HG03175 (cell line): ENCODE measurements around the gene TGM5.

ENCODE experiments used
- ATAC-seq: cut with Tn5 transposase; IDR thresholded peaks from one replicate; pipeline ENCODE4 v1.9.1; 2021; ENCODE audit warnings: mild to moderate bottlenecking, moderate library complexity; ENCODE audit not compliant: unreplicated experiment

The TGM5 gene

DNA sequence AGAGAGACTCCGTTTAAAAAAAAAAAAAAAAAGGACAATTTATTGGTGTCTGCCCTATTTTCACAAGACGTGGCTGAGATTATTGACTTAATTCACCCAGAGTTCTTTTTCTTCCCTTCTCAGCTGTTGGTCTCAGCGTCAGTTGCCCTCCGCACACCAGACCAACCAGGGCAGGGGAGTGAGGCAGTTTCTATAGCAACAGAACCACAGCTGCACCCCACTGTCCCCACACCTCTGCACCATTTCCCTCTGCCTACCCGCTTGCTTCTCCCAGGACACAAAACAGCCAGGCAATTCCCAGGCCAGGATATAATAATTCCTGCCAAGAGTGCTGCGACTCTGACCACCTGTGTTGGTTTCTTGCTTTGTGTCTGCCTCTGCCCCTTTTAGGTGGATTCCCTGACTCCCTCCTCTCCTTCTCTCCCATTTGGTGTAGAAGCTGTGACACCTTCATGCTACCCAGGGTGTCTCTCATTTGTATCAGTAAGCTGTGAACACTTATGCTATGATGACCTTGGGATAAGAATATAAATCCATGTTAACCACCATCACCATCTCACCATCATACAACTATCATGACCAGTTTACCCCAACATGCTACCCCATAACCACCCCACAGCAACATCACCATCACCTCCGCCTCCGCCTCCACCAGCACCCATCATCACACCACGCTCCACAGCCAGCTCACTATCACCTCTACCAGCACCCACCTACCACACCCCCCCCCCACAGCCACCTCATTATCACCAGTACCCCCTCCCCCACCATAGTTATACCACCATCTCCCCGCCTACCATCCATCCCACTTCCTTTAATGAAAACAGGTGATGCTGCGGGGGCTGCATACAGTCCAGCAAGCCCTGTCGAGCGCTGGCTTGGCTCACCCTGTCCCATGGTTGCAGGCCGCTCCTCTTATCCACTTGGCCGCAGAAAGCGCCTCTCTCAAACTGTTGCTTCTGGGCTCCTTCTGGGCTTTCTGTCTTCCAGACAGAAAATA is 46.5 kb downstream of the TGM5 start:
- no peak for ATAC-seq

DNA sequence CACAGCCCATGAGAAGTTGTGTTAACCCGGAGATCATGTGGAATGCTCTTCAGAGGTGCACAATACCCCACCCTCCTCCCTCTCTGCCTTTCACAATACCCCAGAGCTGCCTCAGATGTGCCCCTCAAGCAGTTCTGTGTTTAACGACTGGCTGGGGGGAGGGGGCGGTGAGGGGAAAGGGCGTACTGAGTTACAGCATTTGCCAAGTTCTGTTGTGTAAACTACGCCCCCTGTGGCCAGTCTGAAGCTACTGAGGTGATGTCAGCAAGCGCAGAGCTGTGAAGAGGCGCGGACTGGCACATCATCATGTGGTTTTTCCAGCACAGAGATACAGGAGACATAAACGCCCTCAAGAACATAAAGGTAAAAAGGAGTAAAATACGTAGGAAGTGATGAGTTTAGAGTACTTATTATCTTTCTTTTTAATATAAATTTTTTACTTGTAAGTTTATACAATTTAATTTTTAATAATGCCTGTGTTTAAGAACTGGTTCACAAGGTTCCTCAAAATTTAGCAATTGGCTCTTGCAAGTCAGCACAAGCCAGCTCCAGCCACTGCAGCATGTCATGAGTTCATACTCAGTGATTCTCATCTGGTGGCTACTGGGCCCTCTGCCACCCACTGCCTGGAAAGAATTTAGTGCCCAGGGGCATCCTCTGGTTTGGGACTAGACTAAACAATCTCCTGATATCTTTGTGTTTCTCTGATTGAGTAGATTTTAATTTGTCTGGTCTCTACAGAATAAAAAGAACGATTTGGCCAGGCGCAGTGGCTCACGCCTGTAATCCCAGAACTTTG is 47.6 kb downstream of the TGM5 start:
- no peak for ATAC-seq

DNA sequence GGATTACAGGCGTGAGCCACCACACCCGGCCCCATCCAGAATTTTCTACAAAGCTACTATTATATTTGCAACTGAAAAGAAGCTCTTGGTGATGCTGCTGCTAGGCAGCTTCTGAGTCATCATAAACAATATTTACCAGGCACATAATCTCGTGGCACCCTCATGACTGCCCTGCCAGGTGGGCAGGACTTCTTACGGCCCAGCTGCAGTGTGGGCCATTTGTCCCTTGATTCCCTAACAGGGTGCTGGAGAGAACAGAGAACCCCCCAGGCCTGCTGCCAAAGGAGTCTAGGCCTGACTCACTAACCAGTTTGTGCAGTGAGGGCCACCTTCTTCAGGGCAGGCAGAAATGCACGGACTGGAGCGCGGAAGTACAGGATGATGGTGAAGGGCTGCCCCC is 50.8 kb downstream of the TGM5 start:
- no peak for ATAC-seq

DNA sequence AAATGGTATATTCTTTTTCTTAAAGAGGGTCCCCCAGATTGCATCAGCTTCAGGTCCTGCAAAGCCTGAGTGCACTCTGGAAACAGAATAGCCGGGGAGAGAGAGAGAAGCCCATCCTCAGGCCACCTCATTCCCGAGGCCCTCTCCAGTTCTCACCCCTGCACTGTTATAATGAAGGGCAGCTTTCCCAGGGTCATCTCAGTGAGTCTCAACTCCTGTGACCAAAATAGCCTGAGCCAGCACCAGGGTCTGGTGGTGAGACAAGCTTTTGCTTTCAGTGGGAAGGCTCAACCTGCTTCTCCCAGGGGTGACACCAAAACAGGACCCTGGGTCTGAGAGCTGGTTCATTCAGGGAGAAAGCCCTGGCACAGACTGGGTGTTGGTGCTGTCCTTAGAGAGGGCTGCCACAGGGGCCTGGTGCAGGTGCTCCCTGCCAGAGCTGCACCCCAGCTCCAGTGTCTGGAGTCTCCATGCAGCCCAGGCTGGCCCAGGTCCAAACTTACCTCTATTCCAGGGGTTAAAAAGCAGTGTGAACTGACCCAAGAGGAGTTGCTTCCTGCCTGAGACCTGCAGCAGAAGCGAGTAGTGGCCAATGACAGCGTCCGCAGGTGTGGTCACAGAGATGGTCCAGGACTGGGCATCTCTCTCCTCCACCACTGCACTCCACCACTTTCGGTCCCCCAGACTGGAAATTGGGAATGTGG is 52.0 kb downstream of the TGM5 start:
- ATAC-seq = no peak

DNA sequence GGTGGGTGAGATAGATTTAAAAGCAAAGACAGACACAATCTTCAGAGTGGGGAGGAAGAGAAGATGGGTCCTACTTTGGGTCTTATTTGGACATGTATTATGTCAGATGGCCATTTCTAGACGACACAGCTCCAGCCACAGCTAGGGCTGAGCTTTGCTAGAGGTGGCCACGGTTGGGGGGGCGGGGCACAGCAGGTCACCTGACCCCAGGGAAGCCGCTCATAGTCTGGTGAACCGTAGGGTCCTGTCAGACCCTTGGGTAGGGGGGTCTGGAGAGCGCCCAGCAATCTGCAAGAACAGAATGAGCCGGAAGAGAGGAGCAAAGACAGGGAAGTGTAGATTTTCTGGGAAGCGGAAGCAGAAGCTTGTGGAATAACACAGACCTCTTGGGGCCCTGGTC is 52.6 kb downstream of the TGM5 start:
- ATAC-seq = no peak

DNA sequence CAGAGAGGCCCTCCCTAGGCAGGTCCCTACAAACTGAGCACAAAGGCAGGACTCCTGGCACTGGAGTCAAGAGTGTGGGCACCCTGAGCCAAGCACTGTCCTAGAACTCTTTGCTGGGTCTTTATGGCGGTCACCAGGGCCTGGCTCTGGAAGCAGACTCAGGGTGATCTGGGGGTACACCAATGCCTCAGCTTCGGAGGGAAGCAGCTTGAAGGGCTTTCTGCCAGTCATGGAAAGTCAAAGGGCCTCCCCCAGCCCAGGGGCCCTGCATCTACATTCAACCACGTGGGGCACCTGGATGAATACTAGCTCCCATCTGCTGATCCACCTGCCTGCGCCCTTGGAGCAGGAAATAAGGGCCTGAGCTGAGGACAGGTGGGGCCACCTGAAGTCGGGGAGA is 53.3 kb downstream of the TGM5 start:
- no peak for ATAC-seq

DNA sequence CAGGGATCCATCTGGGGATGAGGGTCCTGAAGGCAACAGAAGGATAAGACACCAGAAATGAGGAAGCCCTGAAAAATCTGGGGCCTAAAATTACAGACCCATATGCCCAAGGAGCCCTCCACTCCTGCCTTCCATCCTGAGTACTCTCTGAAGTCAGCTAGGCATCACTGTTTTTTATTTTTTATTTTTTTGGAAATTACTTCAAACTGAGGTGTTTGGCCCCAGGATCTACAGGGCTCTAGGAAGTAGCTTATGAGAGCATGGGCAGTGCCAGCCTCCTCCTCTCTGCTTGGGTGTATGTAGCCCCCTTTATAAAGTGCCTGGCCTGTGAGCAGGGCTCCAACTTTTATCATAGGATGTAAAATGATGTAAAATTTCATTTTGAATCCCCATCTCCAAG is 53.8 kb downstream of the TGM5 start:
- ATAC-seq = no peak

DNA sequence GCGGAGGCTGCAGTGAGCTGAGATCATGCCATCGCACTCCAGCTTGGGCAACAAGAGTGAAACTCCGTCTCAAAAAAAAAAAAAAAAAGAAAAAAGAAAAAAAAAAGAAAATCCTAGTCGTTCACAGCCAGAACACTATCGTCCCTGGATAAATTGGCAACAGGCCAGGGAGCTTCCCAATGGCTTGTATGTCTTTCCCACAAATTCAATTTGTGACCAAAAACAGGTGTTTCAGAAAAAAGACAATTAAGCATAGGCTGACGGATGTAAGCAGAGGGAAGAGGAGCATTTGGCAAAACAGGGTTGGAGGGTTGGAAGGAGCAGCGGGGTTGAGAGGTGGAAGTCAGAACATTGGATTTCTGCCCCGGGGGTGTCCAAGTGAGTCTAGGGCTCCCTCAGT is 54.4 kb downstream of the TGM5 start:
- no peak for ATAC-seq

DNA sequence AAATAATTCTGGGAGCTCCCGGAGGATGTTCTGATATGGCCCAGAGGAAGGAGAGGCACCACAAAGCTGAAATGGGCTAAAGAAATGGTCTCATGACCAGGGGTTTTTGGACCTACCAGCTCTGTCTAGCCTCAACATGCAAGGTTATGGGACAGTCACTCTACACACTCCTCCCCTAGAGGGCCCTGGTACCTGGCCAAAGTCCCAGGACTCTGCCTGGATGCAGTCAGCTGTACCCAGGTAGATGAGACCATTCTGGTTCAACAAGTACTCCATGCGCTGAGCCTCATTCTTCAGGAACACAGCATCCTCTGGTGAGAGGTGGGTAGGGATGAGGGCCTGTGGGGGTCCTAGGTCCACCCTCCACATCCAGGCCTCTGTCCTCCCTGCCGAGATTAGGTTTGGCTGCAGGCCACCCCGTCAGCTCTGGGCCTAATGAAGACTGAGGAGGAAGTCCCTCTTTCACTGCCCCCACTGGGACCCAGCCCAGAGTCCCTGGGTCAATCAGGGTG is 55.4 kb downstream of the TGM5 start:
- no peak for ATAC-seq

DNA sequence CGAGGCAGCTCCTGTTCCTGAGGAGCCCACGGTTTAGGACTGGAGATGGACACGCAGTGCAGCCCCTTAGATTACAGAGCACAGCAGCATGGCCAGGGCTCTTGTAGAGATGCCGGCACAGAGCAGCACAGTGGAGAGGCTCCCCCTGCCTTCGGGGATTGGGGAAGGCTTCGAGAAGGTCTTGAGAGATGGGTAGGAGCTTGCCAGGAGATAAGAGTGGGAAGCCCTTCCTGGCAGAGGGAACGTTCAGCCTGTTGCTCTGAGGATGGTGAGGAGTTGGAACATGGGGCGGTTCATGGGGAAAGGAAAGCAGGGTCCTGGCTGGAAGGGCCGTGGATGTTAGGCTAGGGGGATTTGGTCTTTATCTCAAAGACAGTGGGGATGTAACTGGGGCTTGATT is 55.9 kb downstream of the TGM5 start:
- no peak for ATAC-seq

DNA sequence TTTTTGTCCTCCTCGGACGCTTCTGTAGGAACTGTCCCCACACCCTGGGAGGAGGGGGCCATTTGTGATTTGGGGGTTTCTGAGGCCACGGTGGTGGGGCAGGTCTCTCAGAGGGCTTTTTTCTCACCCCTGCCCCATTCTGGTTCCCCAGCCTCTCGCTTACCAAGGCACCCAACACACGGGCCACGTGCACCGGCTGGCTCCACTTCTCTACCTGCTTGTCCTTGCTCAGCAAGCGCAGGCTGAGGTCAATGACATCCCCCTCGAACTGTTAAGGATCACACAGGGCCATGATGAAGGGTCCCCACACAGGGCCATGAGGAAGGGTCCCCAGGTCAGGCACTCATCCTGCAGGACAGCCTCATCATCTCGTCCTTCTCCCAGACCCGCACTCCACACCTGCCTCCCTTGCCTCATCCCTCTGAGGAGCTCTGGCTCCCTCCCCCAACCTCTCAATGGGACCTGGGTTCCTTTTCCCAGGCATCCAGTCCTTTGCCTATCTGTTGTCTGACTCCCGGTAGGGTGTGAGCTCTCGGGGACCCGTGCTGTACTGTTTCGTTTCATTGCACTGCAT is 56.5 kb downstream of the TGM5 start:
- ATAC-seq = no peak

DNA sequence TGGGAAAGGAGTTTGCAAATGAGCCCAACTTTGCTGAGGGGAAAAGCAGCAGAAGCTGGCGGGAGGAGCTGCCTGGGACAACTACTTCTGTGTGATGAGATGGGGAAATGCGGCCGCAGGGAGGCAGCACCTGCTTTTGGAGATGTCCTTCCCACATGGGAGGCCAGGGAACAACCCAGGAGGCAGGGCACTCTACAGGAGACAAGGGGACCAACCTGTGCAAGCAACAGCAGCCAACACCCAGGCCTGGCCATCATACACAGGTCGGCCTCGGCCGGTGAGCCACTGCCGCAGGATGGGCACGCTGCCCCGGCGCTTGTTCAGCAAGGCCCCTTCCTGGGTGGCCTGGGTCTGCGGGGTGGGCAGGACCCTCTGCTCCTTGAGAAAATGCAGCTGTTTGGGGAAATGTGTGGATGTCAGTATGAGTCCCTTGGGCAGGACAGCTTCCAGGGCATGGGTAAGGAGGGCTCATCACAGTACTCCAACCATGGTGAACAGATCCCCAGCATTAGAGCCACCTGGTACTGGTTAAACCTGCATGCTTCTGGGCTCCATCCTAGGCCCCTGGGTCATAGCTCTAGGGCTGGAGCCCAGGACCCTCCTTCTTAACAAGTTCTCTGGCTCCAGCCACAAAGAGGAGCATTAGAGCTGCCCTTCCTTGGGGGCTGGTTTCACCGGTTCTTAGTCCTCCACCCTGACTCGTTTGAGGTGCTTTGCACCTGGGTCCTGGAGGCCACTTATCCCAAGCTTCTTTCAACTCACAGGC is 57.5 kb downstream of the TGM5 start:
- no peak for ATAC-seq

DNA sequence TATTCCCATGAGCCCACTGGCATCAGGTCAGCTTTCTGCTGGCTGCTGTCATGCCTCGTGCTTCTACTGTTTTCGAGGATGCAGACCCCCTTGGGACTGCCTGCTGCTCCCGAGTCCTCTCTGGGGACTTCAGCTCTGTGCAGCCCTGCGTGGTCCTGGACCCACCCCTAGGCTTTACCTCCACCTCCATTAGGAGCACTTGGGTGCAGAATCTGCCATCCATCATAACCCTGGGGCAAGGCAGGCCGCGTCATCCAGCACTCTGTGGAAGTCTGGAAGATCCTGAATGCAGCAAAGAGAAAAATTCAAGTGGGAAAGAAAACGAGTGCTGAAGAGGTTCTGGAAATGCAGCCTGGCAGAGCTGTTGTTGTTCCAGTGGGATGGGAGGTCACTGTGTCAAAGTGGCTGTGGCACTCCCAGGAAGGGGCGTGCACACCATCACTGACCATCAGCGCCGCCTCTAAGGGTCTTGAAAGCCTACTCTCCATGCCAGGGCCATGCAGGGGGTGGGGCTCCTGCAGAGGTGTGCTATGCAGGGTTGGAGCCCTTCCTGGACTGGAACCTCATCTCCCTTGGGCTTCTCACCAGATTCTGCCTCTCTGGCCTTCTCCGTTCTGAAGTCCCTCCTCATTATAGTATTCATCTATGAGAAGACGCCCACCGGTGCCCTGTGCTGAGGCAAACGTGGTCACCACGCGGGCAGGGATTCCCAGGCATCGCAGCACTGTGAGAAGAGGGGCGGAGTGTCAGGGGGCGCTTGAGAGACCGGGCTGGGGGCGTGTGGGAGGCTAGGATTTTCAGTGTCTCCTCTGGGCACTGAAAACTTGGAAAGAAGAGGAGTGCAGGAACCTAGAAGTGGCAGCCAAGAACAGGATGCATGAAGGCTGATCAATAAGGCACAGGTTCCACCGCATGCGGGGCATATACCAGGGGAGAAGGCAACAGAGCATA is 58.4 kb downstream of the TGM5 start:
- no peak for ATAC-seq

DNA sequence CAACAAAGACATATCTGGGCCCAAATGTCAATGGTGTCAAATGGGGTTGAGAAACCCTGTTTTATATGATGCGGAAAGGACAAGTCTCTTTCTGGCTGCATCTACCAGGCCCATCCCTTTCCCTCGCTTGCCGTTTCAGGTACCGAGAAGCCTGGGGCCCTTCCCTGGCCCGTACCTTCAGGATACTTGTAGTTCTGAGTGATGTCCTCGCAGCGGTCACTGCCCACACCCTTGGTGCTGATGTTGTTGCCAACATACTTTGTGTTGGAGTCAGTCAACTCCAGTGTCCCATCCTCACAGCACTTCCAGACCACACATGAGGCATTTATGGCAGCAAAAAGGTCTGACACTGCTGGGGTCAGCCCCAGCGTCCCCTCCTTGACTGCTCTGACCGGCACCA is 59.7 kb downstream of the TGM5 start:
- no peak for ATAC-seq

DNA sequence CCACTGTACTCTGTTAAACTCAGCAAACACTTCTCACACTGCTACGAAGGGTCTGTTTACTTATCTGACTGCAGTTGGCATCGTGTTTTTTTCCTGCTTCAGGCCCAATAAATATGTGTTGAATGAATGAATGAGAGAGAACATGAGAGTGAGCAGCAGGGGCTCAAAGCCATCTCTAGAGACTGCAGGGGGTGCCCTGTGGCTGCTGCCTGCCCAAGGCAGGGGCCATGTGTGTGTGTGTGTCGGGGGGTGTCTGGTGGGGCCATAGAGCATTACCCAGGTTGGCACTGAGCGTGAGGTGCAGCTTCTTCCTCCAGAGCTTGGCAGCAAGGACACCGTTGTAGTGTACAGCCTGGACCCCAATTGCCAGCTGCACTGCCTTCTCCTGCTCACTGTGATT is 60.7 kb downstream of the TGM5 start:
- no peak for ATAC-seq

DNA sequence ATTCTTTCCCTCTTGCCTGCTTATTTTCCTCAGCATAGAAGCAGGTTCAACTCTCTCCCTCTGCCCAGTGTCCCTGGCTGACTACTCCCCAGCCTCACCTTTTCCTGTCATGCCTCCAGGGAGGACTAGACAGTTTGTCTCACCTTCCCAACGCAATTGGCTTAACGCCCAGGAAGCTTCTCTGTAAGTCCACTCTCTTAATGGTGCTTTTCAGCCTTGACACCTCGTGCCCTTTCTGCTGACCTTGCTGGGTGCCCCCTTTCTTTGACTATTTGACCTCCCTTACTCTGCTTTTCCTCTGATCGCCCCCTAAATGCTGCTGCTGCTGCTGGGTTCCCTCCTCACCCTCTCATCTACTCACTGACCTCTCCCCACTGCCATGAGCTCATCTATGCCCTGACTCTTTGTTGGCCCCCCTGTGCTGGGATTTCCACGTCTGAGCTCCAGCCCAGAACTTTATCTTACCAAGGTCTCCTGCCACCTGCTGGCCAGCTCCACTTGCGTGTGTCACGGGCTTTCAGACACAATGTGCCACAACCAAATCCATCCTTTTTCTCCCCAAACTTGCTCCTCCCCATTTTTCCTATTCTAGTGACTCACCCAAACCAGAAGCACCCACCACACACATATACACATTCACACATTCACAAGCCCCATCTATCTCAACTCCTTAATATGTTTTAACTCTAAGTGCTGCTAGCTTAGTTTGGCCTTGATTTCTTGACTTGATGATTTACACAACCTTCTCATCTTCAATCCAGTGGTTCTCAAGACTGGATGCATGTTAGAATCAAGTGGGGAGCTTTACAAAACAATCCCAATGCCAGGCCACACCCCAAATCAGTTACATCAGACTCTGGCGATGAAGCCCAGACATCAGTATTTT is 62.5 kb downstream of the TGM5 start:
- ATAC-seq = no peak

DNA sequence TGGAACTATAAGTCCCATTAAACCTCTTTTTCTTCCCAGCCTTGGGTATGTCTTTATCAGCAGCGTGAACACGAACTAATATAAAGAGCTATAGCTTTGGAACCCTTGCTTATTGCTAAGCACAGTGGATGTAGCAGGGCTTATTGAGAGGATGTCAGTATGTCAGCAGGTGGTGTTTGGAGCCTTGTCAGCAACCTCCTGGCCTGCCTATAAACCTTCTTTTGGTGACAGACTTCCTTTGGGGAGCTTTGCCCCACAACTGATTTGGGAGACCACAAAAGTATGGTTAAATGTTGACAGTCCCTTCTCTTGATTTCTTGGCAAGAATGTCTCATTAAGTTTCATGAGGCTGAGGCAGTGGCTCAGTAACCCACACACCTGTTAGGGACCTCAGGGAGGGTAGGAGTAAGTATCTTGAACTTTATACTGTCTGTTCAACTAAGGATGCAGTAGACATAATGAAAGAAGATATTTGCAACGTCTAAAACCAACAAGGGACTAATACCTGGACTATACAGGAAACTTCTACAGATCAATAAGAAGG is 66.7 kb downstream of the TGM5 start:
- ATAC-seq = no peak

DNA sequence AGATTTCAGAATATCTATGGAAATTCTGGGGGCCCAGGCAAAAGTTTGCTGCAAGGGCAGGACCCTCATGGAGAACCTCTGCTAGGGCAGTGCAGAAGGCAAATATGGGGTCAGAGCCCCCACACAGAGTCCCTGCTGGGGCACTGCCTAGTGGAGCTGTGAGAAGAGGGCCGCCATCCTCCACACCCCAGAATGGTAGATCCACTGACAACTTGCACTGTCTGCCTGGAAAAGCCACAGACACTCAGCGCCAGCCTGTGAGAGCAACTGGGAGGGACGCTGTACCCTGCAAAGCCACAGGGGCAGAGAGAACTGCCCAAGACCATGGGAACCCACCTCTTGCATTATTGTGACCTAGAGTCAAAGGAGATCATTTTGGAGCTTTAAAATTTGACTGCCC is 67.7 kb downstream of the TGM5 start:
- no peak for ATAC-seq
